SK-N-SH treated with all-trans-retinoic acid at 6 μM for 48 hours (cell line): Measurements from ENCODE around the gene OR10J5.

Experiments used
- ARNTL ChIP-seq: fragments of 450-650 bp; formaldehyde crosslinking; IDR thresholded peaks from 2 replicates; pipeline ENCODE4 v1.5.0; 2020; ENCODE audit warnings: low read depth, mild to moderate bottlenecking, moderate library complexity, borderline replicate concordance
- BACH2 ChIP-seq: fragments of 250-450 bp; sonication (Bioruptor Pico); IDR thresholded peaks from 2 replicates; pipeline ENCODE4 v1.9.0; 2021; ENCODE audit warnings: mild to moderate bottlenecking, borderline replicate concordance
- ESRRG ChIP-seq: fragments of 250-450 bp; sonication (Bioruptor Pico); IDR thresholded peaks from 2 replicates; pipeline ENCODE4 v1.6.1; 2021; ENCODE audit warnings: mild to moderate bottlenecking
- PPARA ChIP-seq: fragments of 250-450 bp; sonication (Bioruptor Pico); IDR thresholded peaks from 2 replicates; pipeline ENCODE4 v1.5.0; 2020; ENCODE audit warnings: mild to moderate bottlenecking, borderline replicate concordance
- RARB ChIP-seq: fragments of 250-450 bp; sonication (Bioruptor Pico); IDR thresholded peaks from 2 replicates; pipeline ENCODE4 v1.8.0; 2021; ENCODE audit warnings: mild to moderate bottlenecking, moderate library complexity
- SNAI2 ChIP-seq: fragments of 250-450 bp; sonication (Bioruptor Pico); IDR thresholded peaks from 2 replicates; pipeline ENCODE4 v1.5.0; 2020; ENCODE audit warnings: mild to moderate bottlenecking, moderate library complexity
- ZFP3 ChIP-seq: fragments of 250-450 bp; sonication (Bioruptor Pico); IDR thresholded peaks from 2 replicates; pipeline ENCODE4 v1.5.0; 2020; ENCODE audit warnings: mild to moderate bottlenecking, moderate library complexity
- ZNF70 ChIP-seq: fragments of 450-650 bp; formaldehyde crosslinking; IDR thresholded peaks from 2 replicates; pipeline ENCODE4 v1.5.0; 2020; ENCODE audit warnings: mild to moderate bottlenecking, moderate library complexity
- ZNF8 ChIP-seq: fragments of 450-650 bp; formaldehyde crosslinking; IDR thresholded peaks from 2 replicates; pipeline ENCODE4 v1.5.0; 2020; ENCODE audit warnings: mild to moderate bottlenecking, moderate library complexity
- TF ChIP-seq, protein P1 (sequence below): fragments of 250-450 bp; sonication (Bioruptor Pico); IDR thresholded peaks from 2 replicates; pipeline ENCODE4 v1.8.0; 2020; ENCODE audit warnings: mild to moderate bottlenecking, moderate library complexity, borderline replicate concordance

DNA sequence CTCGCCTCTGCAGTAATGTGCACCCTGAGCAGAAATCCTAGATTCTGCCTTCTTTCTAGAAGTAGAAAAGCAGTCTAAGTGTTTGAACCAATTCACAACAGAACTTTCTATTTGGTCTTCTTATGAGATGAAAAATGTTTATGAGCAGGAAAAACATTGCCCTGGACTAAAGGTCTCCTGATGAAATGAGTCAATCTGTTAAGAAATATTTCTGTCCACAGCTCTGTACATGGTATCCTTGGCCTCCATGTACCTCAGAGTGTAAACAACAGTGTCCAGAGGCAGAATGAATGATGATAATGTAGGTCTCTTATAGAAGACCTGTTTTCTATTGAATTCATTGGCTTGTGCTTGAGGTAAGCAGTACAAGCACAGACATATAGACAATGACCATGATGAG is 45.6 kb upstream of the OR10J5 start:
- TF ChIP-seq, protein P1, sequence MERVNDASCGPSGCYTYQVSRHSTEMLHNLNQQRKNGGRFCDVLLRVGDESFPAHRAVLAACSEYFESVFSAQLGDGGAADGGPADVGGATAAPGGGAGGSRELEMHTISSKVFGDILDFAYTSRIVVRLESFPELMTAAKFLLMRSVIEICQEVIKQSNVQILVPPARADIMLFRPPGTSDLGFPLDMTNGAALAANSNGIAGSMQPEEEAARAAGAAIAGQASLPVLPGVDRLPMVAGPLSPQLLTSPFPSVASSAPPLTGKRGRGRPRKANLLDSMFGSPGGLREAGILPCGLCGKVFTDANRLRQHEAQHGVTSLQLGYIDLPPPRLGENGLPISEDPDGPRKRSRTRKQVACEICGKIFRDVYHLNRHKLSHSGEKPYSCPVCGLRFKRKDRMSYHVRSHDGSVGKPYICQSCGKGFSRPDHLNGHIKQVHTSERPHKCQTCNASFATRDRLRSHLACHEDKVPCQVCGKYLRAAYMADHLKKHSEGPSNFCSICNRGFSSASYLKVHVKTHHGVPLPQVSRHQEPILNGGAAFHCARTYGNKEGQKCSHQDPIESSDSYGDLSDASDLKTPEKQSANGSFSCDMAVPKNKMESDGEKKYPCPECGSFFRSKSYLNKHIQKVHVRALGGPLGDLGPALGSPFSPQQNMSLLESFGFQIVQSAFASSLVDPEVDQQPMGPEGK = no peak
- TF ChIP-seq ZFP3 (CRISPR knock-in tag) (no peak), ESRRG (CRISPR knock-in tag) (no peak), SNAI2 (CRISPR knock-in tag) (no peak), ZNF8 (no peak), PPARA (no peak), RARB (no peak), BACH2 (CRISPR knock-in tag) (no peak), ZNF70 (CRISPR knock-in tag) (no peak), ARNTL (CRISPR knock-in tag) (no peak)
